WTC11 (cell line): ENCODE results near the gene RNF149. TPM values are rescaled to one million over a fixed set of nuclear protein-coding genes. Genes with fewer than 3 reads are reported as not detected.
"Not testable (repeated sequence)": the region's sequence is repeated elsewhere in the genome, so short reads cannot be mapped to it uniquely, and the experiment has no call there.

Experiments
- ATAC-seq: fragments of 200-7000 bp; cut with Tn5 transposase; 2 replicates; pipeline ENCODE4 v1.10.0; 2021; ENCODE audit warnings: mild to moderate bottlenecking, moderate library complexity
- CTCF ChIA-PET: fragments of 300-600 bp; sonication (Branson Sonifier 250); formaldehyde crosslinking; loops from one replicate; lab custom pipeline; 2021; ENCODE audit warnings: antibody characterized with exemption; lab: Charles Lee
- POLR2A ChIA-PET: fragments of 350-600 bp; sonication (Branson Sonifier 250); formaldehyde crosslinking; loops from one replicate; lab custom pipeline; 2021; ENCODE audit warnings: antibody characterized with exemption; lab: Charles Lee
- DNase-seq: peaks from one replicate; pipeline ENCODE4 v3.0.0; 2021; ENCODE audit warnings: low spot score
- H3K27ac Mint-ChIP-seq: 2 replicates; pipeline ENCODE4 v1.8.0; 2021; ENCODE audit warnings: mixed read lengths
- H3K27me3 Mint-ChIP-seq: 2 replicates; pipeline ENCODE4 v1.8.0; 2021; ENCODE audit warnings: low read depth, mild to moderate bottlenecking, moderate library complexity, mixed read lengths
- H3K36me3 Mint-ChIP-seq: 2 replicates; pipeline ENCODE4 v1.8.0; 2021; ENCODE audit warnings: mixed read lengths
- H3K4me1 Mint-ChIP-seq: 2 replicates; pipeline ENCODE4 v1.8.0; 2022; ENCODE audit warnings: mixed read lengths
- H3K4me3 Mint-ChIP-seq: 2 replicates; pipeline ENCODE4 v1.8.0; 2021; ENCODE audit warnings: mild to moderate bottlenecking, moderate library complexity, mixed read lengths
- H3K9me3 Mint-ChIP-seq: 2 replicates; pipeline ENCODE4 v1.8.0; 2021; ENCODE audit warnings: mixed read lengths
- AR ChIP-seq: fragments of 250-450 bp; sonication (Bioruptor Pico); IDR thresholded peaks from 2 replicates; pipeline ENCODE4 v1.9.0; 2021; ENCODE audit warnings: mild to moderate bottlenecking
- ARID4B ChIP-seq: sonication (generic); formaldehyde crosslinking; IDR thresholded peaks from 2 replicates; pipeline ENCODE4 v1.8.0; 2023; ENCODE audit warnings: missing genetic modification reagents, mild to moderate bottlenecking, borderline replicate concordance
- ATF3 ChIP-seq: sonication (generic); formaldehyde crosslinking; conservative IDR thresholded peaks from 2 replicates; pipeline ENCODE4 v1.8.1; 2022; ENCODE audit warnings: mild to moderate bottlenecking, missing genetic modification reagents
- ZNF532 ChIP-seq: fragments of 250-450 bp; sonication (Bioruptor Pico); IDR thresholded peaks from 2 replicates; pipeline ENCODE4 v1.9.0; 2021; ENCODE audit warnings: mild to moderate bottlenecking, borderline replicate concordance
- total RNA-seq: library from RNA; stranded (reverse); gene quantifications from 3 replicates; pipeline ENCODE4 v1.2.3, GENCODE V29; 2021

The RNF149 gene
- total RNA-seq, 1 experiment from 2014 or later, result 25.6 TPM

GRCh38 chr2:101238930-101239759, 69.4 kb downstream of the RNF149 start (continued):
- no peak for TF ChIP-seq ZNF532
- no peak for TF ChIP-seq ARID4B (CRISPR knock-in tag)
- no peak for TF ChIP-seq AR (CRISPR knock-in tag)
- TF ChIP-seq ATF3 (CRISPR knock-in tag), result no peak

- peaks cover 39% of the 10 kb centered on the region for H3K9me3 Mint-ChIP-seq
- CTCF ChIA-PET, ATAC-seq, H3K27me3 Mint-ChIP-seq, POLR2A ChIA-PET, H3K4me3 Mint-ChIP-seq, H3K27ac Mint-ChIP-seq, DNase-seq: not testable (repeated sequence)
- H3K4me1 Mint-ChIP-seq, result peaks cover 18% of the 10 kb centered on the region
- peaks cover 27% of the 10 kb centered on the region for H3K36me3 Mint-ChIP-seq
Measured at GRCh38 chr2:101237944-101238343, 70.6 kb downstream of the RNF149 start.

- not testable (repeated sequence) for H3K27me3 Mint-ChIP-seq, H3K4me3 Mint-ChIP-seq, ATAC-seq
Measured at GRCh38 chr2:101235956-101236355, 72.5 kb downstream of the RNF149 start.

More at GRCh38 chr2:101235956-101236355, 72.5 kb downstream of the RNF149 start:
- Mint-ChIP-seq H3K9me3 (peaks cover 45% of the 10 kb centered on the region), H3K4me1 (peaks cover 14% of the 10 kb centered on the region), H3K36me3 (peaks cover 29% of the 10 kb centered on the region)
- CTCF ChIA-PET, DNase-seq, H3K27ac Mint-ChIP-seq, POLR2A ChIA-PET: not testable (repeated sequence)
